HuH-7 (cell line): ENCODE results near the gene SCN10A.

Source experiments
- DNase-seq: peaks from one replicate; pipeline ENCODE4 v3.0.0; 2011; ENCODE audit warnings: low spot score

SCN10A gene

GRCh38 chr3:38651153-38651789, 164.7 kb downstream of the SCN10A start:
- peak; percentile 77 for DNase-seq

DNA sequence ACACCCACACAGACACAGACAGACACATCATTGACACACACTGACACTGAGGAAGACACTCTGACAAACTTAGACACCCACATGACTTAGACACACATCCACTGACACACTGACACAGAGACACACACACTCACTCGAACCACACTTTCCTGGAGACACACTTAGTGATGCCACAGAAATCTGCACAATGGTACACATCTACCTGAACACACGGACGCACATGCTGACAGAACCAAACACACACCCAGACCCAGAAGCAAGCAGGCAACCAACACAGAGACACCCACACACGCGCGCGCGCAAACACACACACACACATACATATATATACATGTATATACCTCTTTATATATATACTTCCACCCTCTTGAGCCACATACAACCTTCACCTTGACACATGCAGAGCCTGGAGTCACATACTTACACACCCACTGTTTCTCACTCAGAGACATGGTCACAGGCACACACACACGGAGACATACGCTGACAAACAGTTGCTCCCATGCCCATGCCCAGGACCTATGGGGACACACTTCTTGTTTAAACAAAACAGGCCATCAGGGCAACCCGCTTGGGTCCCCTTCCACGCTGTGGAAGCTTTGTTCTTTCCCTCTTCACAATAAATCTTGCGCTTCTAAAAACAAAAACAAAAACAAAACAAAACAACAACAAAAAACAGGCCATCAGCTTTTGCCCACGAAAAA, 165.6 kb downstream of the SCN10A start:
- DNase-seq: peak; percentile 3

DNA sequence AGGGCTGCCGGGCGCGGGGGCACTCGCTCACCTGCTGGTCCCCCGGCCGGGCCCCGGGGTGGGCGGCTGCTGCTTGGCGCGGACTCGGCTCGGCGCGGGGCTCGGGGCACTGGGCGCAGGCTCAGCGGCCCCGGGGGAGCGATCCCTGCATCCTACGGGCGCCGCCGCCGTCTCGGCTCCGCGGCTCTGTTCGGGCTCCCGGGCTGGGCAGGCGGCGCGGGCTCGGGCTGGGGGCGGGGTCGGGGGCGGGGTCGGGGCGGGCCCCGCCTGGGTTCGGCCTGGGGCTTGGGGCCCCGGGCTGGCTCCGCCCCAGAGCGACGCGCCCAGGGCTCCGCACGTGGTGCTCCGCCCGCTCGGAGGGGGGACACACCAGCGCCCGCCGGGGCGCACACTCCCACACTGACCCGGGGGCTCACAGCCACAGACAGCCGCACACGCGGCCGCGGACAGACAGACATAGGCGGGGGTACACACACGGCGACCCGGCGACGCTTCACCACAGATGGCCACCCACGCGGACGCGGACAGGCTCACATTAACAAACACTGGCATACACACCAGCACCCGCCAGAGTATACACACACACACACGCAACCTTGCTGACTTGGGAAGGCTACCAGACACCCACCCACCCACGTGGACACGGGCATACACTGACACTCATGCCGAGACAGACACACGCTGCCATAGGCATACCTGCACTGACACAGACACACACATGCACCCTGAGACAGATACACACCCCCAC, 166.3 kb downstream of the SCN10A start, which contains the start of gene SCN5A:
Gene SCN5A (minus strand): TSS at position 188 of the 748 bp plus-strand sequence. CDS start 16,380 bp downstream, outside the sequence.
- DNase-seq: peak; percentile 77

- peak; percentile 20 for DNase-seq
Observed at GRCh38 chr3:38648659-38649499, 167.1 kb downstream of the SCN10A start.

- peak; percentile 5 for DNase-seq
Observed at GRCh38 chr3:38648024-38648658, 167.9 kb downstream of the SCN10A start.

DNA sequence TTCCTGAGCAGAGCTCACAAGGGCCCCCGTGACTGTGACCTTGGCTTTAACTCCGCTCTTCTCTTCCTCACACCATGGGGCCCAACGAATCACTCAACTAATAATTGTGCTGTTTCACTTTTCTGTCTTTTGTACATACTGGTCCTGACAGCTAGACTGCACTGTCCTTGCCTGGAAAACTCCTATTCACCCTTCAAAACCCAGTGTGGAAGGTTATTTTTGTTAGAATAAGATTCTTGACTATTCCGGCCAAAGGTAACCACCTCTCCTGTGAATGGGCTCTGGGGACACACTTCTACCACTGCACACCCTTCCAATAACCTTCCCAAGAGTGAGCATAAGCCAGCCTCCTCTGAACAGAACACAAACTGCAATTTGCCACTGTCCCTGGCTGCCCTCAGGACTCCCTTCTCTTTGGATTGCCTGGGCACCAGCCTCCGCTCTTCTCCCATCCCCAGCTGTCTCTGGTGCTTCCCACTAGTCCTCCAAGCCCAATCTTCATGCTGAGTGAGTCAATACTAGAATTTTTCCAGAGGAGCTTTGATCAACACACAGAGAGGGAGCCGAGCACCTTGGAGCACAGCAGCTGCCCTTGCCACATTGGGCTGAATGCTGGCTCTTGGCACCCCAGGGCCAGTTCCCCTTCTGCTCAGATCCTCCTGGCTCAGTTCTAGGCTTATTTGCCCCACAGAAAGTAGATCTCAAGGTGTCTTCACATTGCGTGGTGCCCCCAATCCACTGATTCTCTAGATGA, 168.6 kb downstream of the SCN10A start:
- DNase-seq: peak; percentile 12
